IMR-90 (cell line): ENCODE data around the gene SERPINA4. TPM values are rescaled to one million over a fixed set of nuclear protein-coding genes. Genes with fewer than 3 reads are reported as not detected.

ENCODE experiments used
- ATAC-seq: fragments of 200-7000 bp; cut with Tn5 transposase; 2 replicates; pipeline ENCODE4 v1.9.1; 2020; ENCODE audit warnings: low read depth, mild to moderate bottlenecking, moderate library complexity
- BruUV-seq: library from RNA; stranded (reverse); fragments of 400-500 nt; replicated peaks from 2 replicates; lab custom pipeline; 2021; lab: Mats Ljungman, UMichigan
- CTCF ChIA-PET: fragments of 300-600 bp; formaldehyde crosslinking; extraction: SDS; loops from one replicate; lab custom pipeline; 2021; ENCODE audit warnings: antibody characterized with exemption; lab: Yijun Ruan, JAX
- POLR2A ChIA-PET: fragments of 300-600 bp; sonication (Branson Sonifier 250); formaldehyde crosslinking; loops from one replicate; lab custom pipeline; 2022; ENCODE audit warnings: antibody characterized with exemption; ENCODE audit not compliant: unreplicated experiment; lab: Charles Lee
- DNase-seq: peaks from one replicate; pipeline ENCODE4 v3.0.0; 2013
- H2AFZ ChIP-seq: replicated peaks from 2 replicates; pipeline ENCODE3; 2013; ENCODE audit warnings: low read length, mild to moderate bottlenecking; ENCODE audit not compliant: poor library complexity
- H2AK5ac ChIP-seq: 2 replicates; pipeline ENCODE4 v1.6.1; 2013; ENCODE audit warnings: low read depth, low read length, inconsistent platforms
- H2AK9ac ChIP-seq: replicated peaks from 2 replicates; pipeline ENCODE3; 2013; ENCODE audit warnings: mild to moderate bottlenecking, low read depth, low read length, moderate library complexity; ENCODE audit not compliant: poor library complexity
- H2BK120ac ChIP-seq: 2 replicates; pipeline ENCODE4 v1.6.1; 2013; ENCODE audit warnings: low read depth, low read length, inconsistent platforms
- H2BK15ac ChIP-seq: 3 replicates; pipeline ENCODE4 v1.6.1; 2013; ENCODE audit warnings: low read depth, low read length, inconsistent platforms
- H2BK20ac ChIP-seq: 2 replicates; pipeline ENCODE4 v1.6.1; 2013; ENCODE audit warnings: low read depth, mild to moderate bottlenecking, inconsistent platforms, low read length, moderate library complexity
- H2BK5ac ChIP-seq: 2 replicates; pipeline ENCODE4 v1.6.1; 2013; ENCODE audit warnings: mild to moderate bottlenecking, low read depth, low read length, inconsistent platforms; ENCODE audit not compliant: poor library complexity, severe bottlenecking
- H3K14ac ChIP-seq: replicated peaks from 2 replicates; pipeline ENCODE4 v1.6.1; 2013; ENCODE audit warnings: low read depth, low read length, inconsistent platforms
- H3K18ac ChIP-seq: 2 replicates; pipeline ENCODE4 v1.6.1; 2013; ENCODE audit warnings: low read depth, low read length, control low read depth
- H3K23ac ChIP-seq: 2 replicates; pipeline ENCODE4 v1.6.1; 2013; ENCODE audit warnings: low read depth, low read length, inconsistent platforms
- H3K27ac ChIP-seq: 2 replicates; pipeline ENCODE4 v1.5.1; 2013; ENCODE audit warnings: mild to moderate bottlenecking, control low read depth, low read length; ENCODE audit not compliant: insufficient read depth
- H3K27me3 ChIP-seq: 2 replicates; pipeline ENCODE4 v1.6.1; 2013; ENCODE audit warnings: low read length; ENCODE audit not compliant: control insufficient read depth, insufficient read depth
- H3K36me3 ChIP-seq: 2 replicates; pipeline ENCODE4 v1.6.1; 2013; ENCODE audit warnings: low read length, mixed read lengths; ENCODE audit not compliant: control insufficient read depth, insufficient read depth
- H3K4ac ChIP-seq: 2 replicates; pipeline ENCODE4 v1.6.1; 2013; ENCODE audit warnings: low read depth, low read length, inconsistent platforms
- H3K4me1 ChIP-seq: 2 replicates; pipeline ENCODE4 v1.6.1; 2013; ENCODE audit warnings: low read length, mixed read lengths; ENCODE audit not compliant: control insufficient read depth, insufficient read depth
- H3K4me2 ChIP-seq: 2 replicates; pipeline ENCODE4 v1.6.1; 2013; ENCODE audit warnings: low read depth, mild to moderate bottlenecking, control low read depth, low read length, moderate library complexity
- H3K4me3 ChIP-seq: 2 replicates; pipeline ENCODE4 v1.5.1; 2013; ENCODE audit warnings: low read depth, mild to moderate bottlenecking, control low read depth, low read length, moderate library complexity; ENCODE audit not compliant: insufficient read depth
- H3K56ac ChIP-seq: 2 replicates; pipeline ENCODE4 v1.6.1; 2013; ENCODE audit warnings: low read length, inconsistent platforms; ENCODE audit not compliant: insufficient read depth; ENCODE audit errors: extremely low read depth
- H3K79me1 ChIP-seq, 2 experiments: 2 replicates each; pipeline ENCODE4 v1.6.1; 2013; ENCODE audit warnings: low read length in 2 of 2, inconsistent platforms in 1 of 2, low read depth in 1 of 2
- H3K9ac ChIP-seq: 2 replicates; pipeline ENCODE4 v1.6.1; 2013; ENCODE audit warnings: low read depth, low read length, control low read depth
- H3K9me1 ChIP-seq: 2 replicates; pipeline ENCODE4 v1.6.1; 2013; ENCODE audit warnings: low read length, inconsistent platforms; ENCODE audit not compliant: insufficient read depth
- H3K9me3 ChIP-seq: 2 replicates; pipeline ENCODE4 v1.6.1; 2013; ENCODE audit warnings: low read length; ENCODE audit not compliant: control insufficient read depth, insufficient read depth
- H4K20me1 ChIP-seq: 2 replicates; pipeline ENCODE4 v1.6.1; 2013; ENCODE audit warnings: low read length, inconsistent platforms; ENCODE audit not compliant: insufficient read depth
- H4K5ac ChIP-seq: 2 replicates; pipeline ENCODE4 v1.6.1; 2013; ENCODE audit warnings: mild to moderate bottlenecking, low read depth, low read length, control low read depth
- H4K8ac ChIP-seq, 2 experiments: 2 replicates each; pipeline ENCODE4 v1.6.1; 2013; ENCODE audit warnings: low read depth in 2 of 2, low read length in 2 of 2, control low read depth in 1 of 2, inconsistent platforms in 1 of 2
- H4K91ac ChIP-seq: 2 replicates; pipeline ENCODE4 v1.6.1; 2013; ENCODE audit warnings: low read depth, low read length, inconsistent platforms; ENCODE audit not compliant: insufficient read depth
- BHLHE40 ChIP-seq: fragments of 150-350 bp; IDR thresholded peaks from 2 replicates; pipeline ENCODE4 v1.6.1; 2016; ENCODE audit warnings: mild to moderate bottlenecking, low read depth, low read length
- CEBPB ChIP-seq: IDR thresholded peaks from 2 replicates; pipeline ENCODE4 v1.6.1; 2012; ENCODE audit warnings: low read depth, low read length, improper control_type of control experiment
- CHD1 ChIP-seq: IDR thresholded peaks from 2 replicates; pipeline ENCODE4 v1.6.1; 2012; ENCODE audit warnings: low read depth, low read length, improper control_type of control experiment
- CTCF ChIP-seq: conservative IDR thresholded peaks from 2 replicates; pipeline ENCODE4 v1.5.1; 2012; ENCODE audit warnings: mild to moderate bottlenecking, low read depth, low read length, improper control_type of control experiment
- ELK1 ChIP-seq: fragments of 150-350 bp; IDR thresholded peaks from 2 replicates; pipeline ENCODE4 v1.6.1; 2016; ENCODE audit warnings: low read depth, mild to moderate bottlenecking, low read length, moderate library complexity, borderline replicate concordance
- FOS ChIP-seq: fragments of 150-350 bp; IDR thresholded peaks from 2 replicates; pipeline ENCODE4 v1.6.1; 2016; ENCODE audit warnings: low read depth, low read length
- MAFK ChIP-seq: IDR thresholded peaks from 2 replicates; pipeline ENCODE4 v1.6.1; 2012; ENCODE audit warnings: low read depth, low read length, improper control_type of control experiment
- MAZ ChIP-seq: IDR thresholded peaks from 2 replicates; pipeline ENCODE4 v1.6.1; 2012; ENCODE audit warnings: low read depth, mild to moderate bottlenecking, low read length, improper control_type of control experiment, moderate library complexity, borderline replicate concordance
- MXI1 ChIP-seq: IDR thresholded peaks from 2 replicates; pipeline ENCODE4 v1.6.1; 2012; ENCODE audit warnings: low read depth, mild to moderate bottlenecking, low read length, moderate library complexity, borderline replicate concordance
- NFE2L2 ChIP-seq: fragments of 150-350 bp; IDR thresholded peaks from 2 replicates; pipeline ENCODE4 v1.6.1; 2016; ENCODE audit warnings: low read depth, mild to moderate bottlenecking, low read length
- POLR2A ChIP-seq: IDR thresholded peaks from 2 replicates; pipeline ENCODE4 v1.6.1; 2012; ENCODE audit warnings: mild to moderate bottlenecking, low read depth, low read length
- RAD21 ChIP-seq: IDR thresholded peaks from 2 replicates; pipeline ENCODE4 v1.6.1; 2012; ENCODE audit warnings: low read length, improper control_type of control experiment
- RCOR1 ChIP-seq: IDR thresholded peaks from 2 replicates; pipeline ENCODE4 v1.6.1; 2012; ENCODE audit warnings: mild to moderate bottlenecking, low read length, improper control_type of control experiment; ENCODE audit not compliant: insufficient replicate concordance
- RFX5 ChIP-seq: IDR thresholded peaks from 2 replicates; pipeline ENCODE4 v1.8.0; 2012; ENCODE audit warnings: low read depth, mild to moderate bottlenecking, low read length, moderate library complexity
- SMC3 ChIP-seq: fragments of 150-350 bp; IDR thresholded peaks from 2 replicates; pipeline ENCODE4 v1.6.1; 2016; ENCODE audit warnings: low read depth, mild to moderate bottlenecking, antibody characterized with exemption, low read length, moderate library complexity
- USF2 ChIP-seq: fragments of 150-350 bp; IDR thresholded peaks from 2 replicates; pipeline ENCODE4 v1.6.1; 2017; ENCODE audit warnings: mild to moderate bottlenecking, antibody characterized with exemption, low read length, low read depth
- dilution Hi-C: fragments of 300-500 bp; cut with HindIII; formaldehyde crosslinking; loops from one replicate; pipeline ENCODE4 v1.14.3; 2018; ENCODE audit warnings: low sequenced_read_pairs; ENCODE audit not compliant: unreplicated experiment
- in situ Hi-C: fragments of 300-500 bp; cut with MboI; formaldehyde crosslinking; loops from 3 replicates; pipeline ENCODE4 v1.14.3; 2019; ENCODE audit warnings: low sequenced_read_pairs, inconsistent platforms, mixed read lengths
- intact Hi-C: fragments of 100-400 bp; cut with micrococcal nuclease; formaldehyde crosslinking; loops from 2 replicates; pipeline ENCODE4 v1.10.0; 2022
- polyA plus RNA-seq, 3 experiments: library from polyadenylated mRNA; depleted of rRNA; stranded (reverse); fragments of >200 nt; gene quantifications; 2 replicates each; pipeline ENCODE4 v1.2.3, GENCODE V29; 2012; ENCODE audit warnings: low replicate concordance in 1 of 3
- total RNA-seq: library from RNA; depleted of rRNA; stranded (reverse); fragments of >200 nt; gene quantifications from 2 replicates; pipeline ENCODE4 v1.2.3, GENCODE V29; 2012

SERPINA4 gene
- total and polyA plus RNA-seq, 2 of the 4 experiments (the other 2 are of a cell fraction) = not detected

- Histone ChIP-seq H3K14ac (no peak overlapping the region), H2AK5ac (no peak overlapping the region), H3K4ac (no peak overlapping the region), H3K23ac (no peak overlapping the region), H3K36me3 (no peaks in the 10 kb centered on the region), H3K4me1 (no peaks in the 10 kb centered on the region), H3K9me1 (no peaks in the 10 kb centered on the region), H2BK20ac (no peak overlapping the region), H3K27ac (no peak overlapping the region), H2BK120ac (no peak overlapping the region), H3K79me1 (no peaks in the 10 kb centered on the region), H3K4me2 (no peak overlapping the region), H4K20me1 (no peaks in the 10 kb centered on the region), H2BK15ac (no peak overlapping the region), H4K8ac (no peak overlapping the region), H3K56ac (no peak overlapping the region), H4K91ac (no peak overlapping the region), H3K9ac (no peak overlapping the region), H3K18ac (no peak overlapping the region), H3K9me3 (no peaks in the 10 kb centered on the region), H2BK5ac (peak overlapping the region; percentile 17), H3K27me3 (peaks cover 8% of the 10 kb centered on the region), H2AFZ (no peak overlapping the region), H4K5ac (no peak overlapping the region), H2AK9ac (no peak overlapping the region), H3K4me3 (no peak overlapping the region)
- intact Hi-C loops = no loop called here
- ATAC-seq (no peak), DNase-seq (no peak)
- CTCF ChIA-PET = no interaction called here
- POLR2A ChIA-PET = no interaction called here
- in situ Hi-C loops = no loop called here
- dilution Hi-C loops = no loop called here
- BruUV-seq = no TSS peak
- no peak for TF ChIP-seq BHLHE40
- no peak for TF ChIP-seq SMC3
- TF ChIP-seq RFX5 = no peak
- no peak for TF ChIP-seq USF2
- no peak for TF ChIP-seq POLR2A
- TF ChIP-seq NFE2L2 = no peak
- TF ChIP-seq MAZ = no peak
- TF ChIP-seq MAFK = no peak
- TF ChIP-seq RCOR1 = no peak
- no peak for TF ChIP-seq CTCF
- no peak for TF ChIP-seq CHD1
- TF ChIP-seq CEBPB = no peak
- no peak for TF ChIP-seq FOS
- TF ChIP-seq RAD21 = no peak
- TF ChIP-seq MXI1 = no peak
- no peak for TF ChIP-seq ELK1
These were observed 29.8 kb downstream of the SERPINA4 start for GRCh38 chr14:94591073-94591472.
